ENCODE results near the gene NFYC.

GRCh38 chr1:40645118-40645680 lies 46.3 kb upstream of the NFYC start:
- TF ChIP-seq POLR2A (IDR thresholded peaks at IDR 0.05; ENCODE audit: control extremely low read depth in 1 of 2, low read depth in 2 of 2, low read length in 2 of 2), result no peak
- TF ChIP-seq CTCF (IDR thresholded peaks at IDR 0.05; ENCODE audit: control extremely low read depth in 1 of 3, insufficient read depth in 1 of 3, low read depth in 1 of 3, low read length in 3 of 3), result no peak
- TF ChIP-seq ATF2 (IDR thresholded peaks at IDR 0.05; ENCODE audit: low read length), result no peak
- TF ChIP-seq SIN3A (conservative IDR thresholded peaks at IDR 0.05 in 1 of 2, IDR thresholded peaks at IDR 0.05 in 1 of 2; ENCODE audit: low read depth in 1 of 2, low read length in 2 of 2), result no peak
- TF ChIP-seq HDAC6 (IDR thresholded peaks at IDR 0.05; ENCODE audit: low read depth, low read length), result no peak
- no peak for TF ChIP-seq KDM1A (IDR thresholded peaks at IDR 0.05; ENCODE audit: borderline replicate concordance, low read length)
- TF ChIP-seq CEBPB (IDR thresholded peaks at IDR 0.05; ENCODE audit: low read depth, low read length), result no peak
- TF ChIP-seq ZNF274 (IDR thresholded peaks at IDR 0.05; ENCODE audit: borderline replicate concordance, extremely low read depth, low read length), result no peak
- no peak for TF ChIP-seq ATF3 (IDR thresholded peaks at IDR 0.05; ENCODE audit: insufficient read depth, low read depth, low read length)
- TF ChIP-seq JUND (IDR thresholded peaks at IDR 0.05; ENCODE audit: low read length), result no peak
- TF ChIP-seq SAP30 (IDR thresholded peaks at IDR 0.05; ENCODE audit: insufficient read depth, insufficient replicate concordance, low read length), result no peak
- TF ChIP-seq KDM5A (IDR thresholded peaks at IDR 0.05; ENCODE audit: low read length), result no peak
- no peak for TF ChIP-seq GABPA (IDR thresholded peaks at IDR 0.05; ENCODE audit: borderline replicate concordance, insufficient read depth, low read length)
- TF ChIP-seq EZH2 (IDR thresholded peaks at IDR 0.05; ENCODE audit: low read depth, low read length, severe bottlenecking), result no peak
